Activated CD8-positive, alpha-beta memory T cell treated with anti-CD3 and anti-CD28 coated beads, Interleukin-2, amount 50 U/mL, for 4 hours (primary cell): ENCODE measurements around the gene HOXA1.

ENCODE experiments used
- DNase-seq: peaks from one replicate; pipeline ENCODE4 v3.0.0-alpha.2; 2020

Gene HOXA1

GRCh38 chr7:27095897-27096767 is at the start of gene HOXA1:
TSS of gene HOXA1 (minus strand) at chr7:27096000. CDS start at chr7:27095912, 88 bp downstream.
- peak; percentile 79 for DNase-seq

- no peak for DNase-seq
These were observed 49.5 kb upstream of the HOXA1 start for GRCh38 chr7:27145165-27145913.

- DNase-seq = no peak
These were observed 49.0 kb upstream of the HOXA1 start for GRCh38 chr7:27144781-27145164.

GRCh38 chr7:27143950-27144780 is 48.4 kb upstream of the HOXA1 start:
- DNase-seq = no peak

- no peak for DNase-seq
These were observed 47.5 kb upstream of the HOXA1 start, which contains the start of gene HOXA5 for GRCh38 chr7:27143023-27143949. TSS of gene HOXA5 (minus strand) at chr7:27143681. CDS start at chr7:27143607, 74 bp downstream.

- DNase-seq = no peak
These were observed 46.8 kb upstream of the HOXA1 start for GRCh38 chr7:27142580-27143022.

GRCh38 chr7:27141923-27142579 is 46.3 kb upstream of the HOXA1 start:
- no peak for DNase-seq

GRCh38 chr7:27141137-27141922 is 45.5 kb upstream of the HOXA1 start:
- no peak for DNase-seq

- no peak for DNase-seq
These were observed 44.5 kb upstream of the HOXA1 start for GRCh38 chr7:27140126-27140857.

- DNase-seq = no peak
These were observed 43.7 kb upstream of the HOXA1 start for GRCh38 chr7:27139334-27140125.

- no peak for DNase-seq
These were observed 43.2 kb upstream of the HOXA1 start for GRCh38 chr7:27138985-27139333.

- no peak for DNase-seq
These were observed 42.7 kb upstream of the HOXA1 start for GRCh38 chr7:27138472-27138871.

- no peak for DNase-seq
These were observed 42.0 kb upstream of the HOXA1 start for GRCh38 chr7:27137640-27138315.

GRCh38 chr7:27134392-27134791 is 38.6 kb upstream of the HOXA1 start:
- no peak for DNase-seq

GRCh38 chr7:27133409-27134231 is 37.8 kb upstream of the HOXA1 start:
- no peak for DNase-seq

GRCh38 chr7:27132978-27133377 is 37.2 kb upstream of the HOXA1 start:
- DNase-seq = no peak

GRCh38 chr7:27132214-27132613 is 36.4 kb upstream of the HOXA1 start:
- no peak for DNase-seq
